ENCODE data around the gene SH3BP4.

Gene SH3BP4

DNA sequence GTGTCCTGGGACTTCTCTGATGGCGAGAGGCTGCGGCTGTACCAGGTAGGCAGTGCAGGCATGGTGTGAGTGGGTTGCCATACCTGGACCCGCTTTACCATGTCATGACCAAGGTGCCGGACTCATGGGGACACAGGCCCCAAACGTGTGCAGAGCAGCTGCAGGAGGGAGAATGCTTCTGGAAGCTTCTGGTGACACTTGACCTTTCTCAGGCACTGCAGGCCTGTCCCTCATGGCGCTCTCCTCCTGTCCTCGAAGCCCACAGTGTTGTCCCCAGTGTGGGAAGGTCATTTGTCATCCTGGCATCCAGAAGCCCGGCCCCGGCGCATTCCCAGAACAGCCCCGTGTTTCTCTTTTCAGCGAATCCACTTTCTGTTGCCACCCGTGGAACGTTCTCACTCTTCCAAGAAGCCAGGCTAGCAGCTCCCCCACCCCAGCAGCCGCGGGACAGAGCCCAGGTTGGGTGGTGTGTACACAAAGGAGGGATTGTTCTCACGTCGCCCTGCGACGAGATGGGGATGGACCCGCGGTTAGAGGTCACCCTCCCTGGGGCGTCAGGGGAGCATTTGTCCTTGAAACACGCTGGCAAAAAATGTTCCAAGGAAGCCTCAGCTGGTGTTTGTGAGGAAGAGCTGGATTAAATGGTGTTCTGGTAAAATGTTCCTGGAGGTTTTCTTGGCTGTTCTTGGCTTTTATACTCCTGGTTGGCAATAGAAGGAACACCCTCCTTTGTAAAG lies 43.7 kb downstream of the SH3BP4 start:
- Mint-ChIP-seq H3K9me3 (no peaks in the 10 kb centered on the region), H3K27ac (no peak overlapping the region), H3K4me1 (peaks cover 5% of the 10 kb centered on the region), H3K4me3 (no peak overlapping the region), H3K36me3 (no peaks in the 10 kb centered on the region)
- no peak for ATAC-seq
- no peak for DNase-seq (ENCODE audit: low spot score in 2 of 2)

DNA sequence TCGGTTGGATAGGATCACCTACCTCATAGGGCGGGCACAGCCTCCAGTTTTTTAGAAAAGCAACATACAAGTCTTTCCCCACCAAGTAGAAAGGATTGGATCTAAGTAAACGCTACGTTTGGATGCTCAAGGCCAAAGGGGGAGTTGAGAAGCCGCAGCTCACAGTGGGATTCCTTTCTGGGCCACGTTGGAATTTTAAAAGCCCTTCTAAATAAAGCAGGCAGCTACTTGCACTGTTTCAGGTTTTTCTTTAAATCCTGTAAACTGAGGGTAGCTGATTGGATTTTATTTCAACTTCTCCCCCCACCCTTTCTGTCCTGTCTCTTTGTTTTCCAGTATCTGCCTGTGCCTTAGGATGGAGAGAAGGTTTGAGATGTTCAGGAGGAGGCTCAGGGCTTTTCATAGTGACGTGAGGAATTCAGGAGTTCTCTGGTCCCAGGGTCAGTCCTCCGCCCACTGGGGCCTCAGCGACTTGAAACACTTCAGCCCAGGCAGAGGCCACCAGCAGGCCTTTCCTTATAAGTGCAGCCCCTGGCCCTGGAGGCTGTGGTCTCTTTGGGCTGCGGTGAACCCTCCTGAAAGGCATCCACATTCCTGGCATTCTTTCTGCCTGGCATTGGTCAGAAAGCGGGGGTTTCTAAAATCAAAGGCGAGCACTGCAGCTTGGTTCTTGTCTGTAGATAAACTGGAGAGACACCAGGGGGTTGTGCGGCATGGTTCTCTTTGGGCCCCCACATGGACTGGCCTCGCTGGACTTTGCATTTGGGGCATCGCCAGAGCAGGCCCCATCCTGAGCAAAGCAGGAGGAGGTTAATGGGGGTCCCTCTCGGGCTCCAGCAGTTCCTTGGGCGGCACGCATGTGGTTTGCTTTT lies 44.5 kb downstream of the SH3BP4 start:
- Mint-ChIP-seq H3K4me3 (no peak overlapping the region), H3K4me1 (peaks cover 5% of the 10 kb centered on the region), H3K9me3 (no peaks in the 10 kb centered on the region), H3K27ac (no peak overlapping the region), H3K36me3 (no peaks in the 10 kb centered on the region)
- no peak for ATAC-seq
- no peak for DNase-seq (ENCODE audit: low spot score in 2 of 2)

DNA sequence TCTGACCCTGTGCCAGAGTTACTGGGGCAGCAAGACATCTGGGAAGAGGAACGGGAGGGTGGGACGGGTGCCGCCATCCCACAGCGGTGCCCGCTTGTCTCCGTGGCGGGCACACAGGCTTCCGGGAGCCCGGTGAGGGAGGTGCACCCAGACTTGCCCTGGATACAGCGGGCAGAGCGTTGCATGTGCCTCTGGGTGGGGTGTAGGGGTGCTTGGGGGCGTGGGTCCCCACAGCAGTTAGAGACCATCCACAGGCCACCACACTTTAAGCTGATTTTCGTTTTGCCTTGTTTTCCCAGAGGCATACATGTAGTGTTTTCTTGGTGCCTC lies 45.1 kb downstream of the SH3BP4 start:
- Mint-ChIP-seq H3K36me3 (no peaks in the 10 kb centered on the region), H3K9me3 (no peaks in the 10 kb centered on the region), H3K27ac (no peak overlapping the region), H3K4me3 (no peak overlapping the region), H3K4me1 (peaks cover 5% of the 10 kb centered on the region)
- ATAC-seq (no peak), DNase-seq (ENCODE audit: low spot score in 2 of 2) (no peak)

DNA sequence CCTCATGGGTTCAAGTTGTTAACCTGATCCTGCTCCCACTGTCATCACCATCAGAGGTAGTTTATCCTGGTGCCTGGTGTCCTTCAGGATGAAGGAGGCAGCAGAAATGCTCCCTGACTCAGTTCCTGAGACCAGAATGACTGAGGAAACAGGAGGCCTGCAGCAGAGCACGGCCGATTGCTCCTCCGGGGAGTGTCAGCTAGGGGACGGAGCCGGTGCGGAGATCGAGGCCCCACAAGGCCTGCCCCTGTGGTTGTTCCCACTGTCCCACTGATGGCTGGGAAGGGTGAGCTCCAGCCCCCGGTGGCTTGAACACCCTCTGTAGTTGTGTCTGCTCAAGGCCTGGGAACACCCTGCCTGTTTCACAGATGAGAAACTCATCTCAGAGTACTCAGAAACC lies 45.6 kb downstream of the SH3BP4 start:
- DNase-seq (ENCODE audit: low spot score in 2 of 2), result no peak
- H3K9me3 Mint-ChIP-seq, result no peaks in the 10 kb centered on the region
- no peak overlapping the region for H3K4me3 Mint-ChIP-seq
- H3K4me1 Mint-ChIP-seq, result peaks cover 5% of the 10 kb centered on the region
- no peak for ATAC-seq
- H3K36me3 Mint-ChIP-seq, result no peaks in the 10 kb centered on the region
- H3K27ac Mint-ChIP-seq, result no peak overlapping the region

DNA sequence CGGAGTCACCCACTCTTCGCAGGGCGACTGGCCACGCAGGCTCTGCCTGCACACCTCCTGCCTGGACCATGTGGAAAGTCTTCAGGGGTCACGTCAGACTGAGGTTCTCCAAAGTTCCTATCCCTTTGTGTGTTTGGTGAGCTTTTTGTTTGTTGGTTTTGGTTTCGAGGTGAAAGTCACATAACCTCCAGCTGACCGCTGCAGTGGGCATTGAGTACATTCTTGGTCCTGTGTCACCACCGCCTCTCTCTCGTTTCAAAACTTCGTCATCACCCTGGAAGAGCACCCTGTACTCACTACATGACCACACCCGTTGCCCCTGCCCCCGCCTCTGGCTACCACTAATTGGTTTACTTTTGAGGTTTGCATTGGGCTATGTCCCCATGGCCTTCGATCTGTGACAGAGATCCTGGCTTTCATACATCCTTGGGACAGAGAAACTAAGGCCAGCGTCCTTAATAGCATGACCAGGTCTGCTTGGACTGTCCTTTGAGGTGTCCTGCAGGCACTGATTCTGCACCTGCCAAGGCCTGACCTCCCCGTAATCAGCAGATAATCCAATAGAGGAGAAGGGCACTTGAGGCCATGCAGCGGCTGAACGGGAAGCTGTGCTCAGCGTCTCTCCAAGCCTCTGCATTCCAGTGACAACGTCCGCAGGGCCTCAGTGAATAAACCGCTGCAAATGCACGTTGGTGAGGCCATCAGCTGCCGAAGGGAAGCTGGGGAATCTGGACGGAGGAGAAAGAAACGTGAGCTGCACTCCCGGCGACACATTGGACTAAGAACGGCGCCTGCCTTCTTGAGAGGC lies 46.8 kb downstream of the SH3BP4 start:
- no peak overlapping the region for H3K27ac Mint-ChIP-seq
- no peaks in the 10 kb centered on the region for H3K9me3 Mint-ChIP-seq
- no peaks in the 10 kb centered on the region for H3K36me3 Mint-ChIP-seq
- H3K4me3 Mint-ChIP-seq, result no peak overlapping the region
- no peak for DNase-seq (ENCODE audit: low spot score in 2 of 2)
- peaks cover 5% of the 10 kb centered on the region for H3K4me1 Mint-ChIP-seq
- no peak for ATAC-seq

DNA sequence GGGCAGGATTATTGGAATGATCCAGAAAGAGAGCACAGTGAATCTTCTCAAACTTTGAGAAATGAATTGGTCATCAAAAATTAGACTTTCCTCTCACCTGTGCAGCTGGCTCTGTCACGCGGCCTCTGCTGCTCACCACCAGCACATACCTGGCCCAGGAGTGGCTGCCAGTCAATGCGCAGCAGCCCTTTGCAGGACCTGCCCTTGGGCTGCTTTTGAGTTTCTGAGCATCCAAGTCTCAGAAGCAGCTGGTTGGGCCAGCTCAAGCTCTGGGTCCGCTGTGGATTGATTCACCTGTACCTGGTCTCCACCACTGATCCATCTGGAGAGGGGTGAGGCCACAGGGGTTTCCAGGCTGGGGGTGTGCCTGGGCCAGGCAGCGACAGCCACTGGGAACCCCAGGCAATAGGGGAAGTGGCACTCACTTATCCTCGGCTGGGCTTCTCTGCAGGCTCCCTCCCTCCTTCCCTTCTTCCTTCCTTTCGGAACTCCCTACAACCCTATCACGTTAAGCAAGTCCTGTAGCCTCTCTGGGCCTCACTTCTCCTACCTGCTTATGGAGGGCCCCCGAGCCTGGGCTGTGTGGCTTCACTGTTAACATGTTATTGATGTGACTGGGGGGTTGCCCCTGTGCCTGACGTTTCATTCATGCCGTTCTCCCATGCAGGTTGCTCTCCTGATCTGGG lies 48.1 kb downstream of the SH3BP4 start:
- no peaks in the 10 kb centered on the region for H3K4me1 Mint-ChIP-seq
- H3K4me3 Mint-ChIP-seq, result no peak overlapping the region
- DNase-seq (ENCODE audit: low spot score in 2 of 2) (no peak), ATAC-seq (peak; percentile 5)
- H3K9me3 Mint-ChIP-seq, result no peaks in the 10 kb centered on the region
- no peak overlapping the region for H3K27ac Mint-ChIP-seq
- H3K36me3 Mint-ChIP-seq, result no peaks in the 10 kb centered on the region

GRCh38 chr2:235000426-235001236 lies 48.8 kb downstream of the SH3BP4 start:
- no peaks in the 10 kb centered on the region for H3K9me3 Mint-ChIP-seq
- DNase-seq (ENCODE audit: low spot score in 2 of 2), result no peak
- H3K36me3 Mint-ChIP-seq, result no peaks in the 10 kb centered on the region
- no peak overlapping the region for H3K4me3 Mint-ChIP-seq
- no peaks in the 10 kb centered on the region for H3K4me1 Mint-ChIP-seq
- peak overlapping the region; percentile 13 for H3K27ac Mint-ChIP-seq
- ATAC-seq, result peak; percentile 14

DNA sequence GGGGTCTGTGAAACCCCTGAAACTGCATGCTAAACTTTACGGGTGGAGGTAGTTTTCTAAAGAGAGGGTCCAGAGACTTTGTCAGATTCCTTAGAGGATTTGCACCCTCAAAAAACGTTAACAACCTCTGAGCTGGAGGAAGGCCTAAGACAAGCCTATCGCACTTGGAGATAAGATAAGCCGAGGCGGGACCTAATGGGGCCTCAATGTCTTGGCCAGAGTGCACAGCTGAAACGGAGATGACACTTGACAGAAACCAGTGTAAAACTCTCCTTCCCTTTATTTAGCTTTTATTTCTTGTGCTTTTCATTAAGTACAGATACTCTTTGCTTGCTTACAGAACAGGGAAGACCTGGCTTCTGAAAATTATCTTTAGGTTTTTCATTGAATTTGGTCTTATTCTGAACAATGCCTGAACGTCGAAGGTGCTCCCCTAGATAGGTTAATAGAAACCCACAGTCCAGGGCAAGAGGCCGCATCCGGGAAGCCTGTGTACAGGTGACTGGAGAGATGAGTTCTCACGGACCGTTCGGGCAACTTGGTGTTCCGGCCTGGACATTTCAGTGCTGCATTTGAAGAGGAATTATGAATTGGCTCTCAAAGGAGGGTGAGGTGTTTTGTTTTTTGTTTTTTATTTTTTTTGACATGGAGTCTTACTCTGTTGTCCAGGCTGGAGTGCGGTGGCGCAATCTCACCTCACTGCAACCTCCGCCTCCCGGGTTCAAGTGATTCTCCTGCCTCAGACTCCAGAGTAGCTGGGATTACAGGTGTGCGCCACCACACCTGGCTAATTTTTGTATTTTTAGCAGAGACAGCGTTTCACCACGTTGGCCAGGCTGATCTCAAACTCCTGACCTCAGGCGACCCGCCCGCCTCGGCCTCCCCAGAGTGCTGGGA lies 49.7 kb downstream of the SH3BP4 start:
- no peak for DNase-seq (ENCODE audit: low spot score in 2 of 2)
- Mint-ChIP-seq H3K36me3 (no peaks in the 10 kb centered on the region), H3K9me3 (no peaks in the 10 kb centered on the region), H3K27ac (peak overlapping the region; percentile 13), H3K4me3 (no peak overlapping the region), H3K4me1 (no peaks in the 10 kb centered on the region)
- no peak for ATAC-seq

DNA sequence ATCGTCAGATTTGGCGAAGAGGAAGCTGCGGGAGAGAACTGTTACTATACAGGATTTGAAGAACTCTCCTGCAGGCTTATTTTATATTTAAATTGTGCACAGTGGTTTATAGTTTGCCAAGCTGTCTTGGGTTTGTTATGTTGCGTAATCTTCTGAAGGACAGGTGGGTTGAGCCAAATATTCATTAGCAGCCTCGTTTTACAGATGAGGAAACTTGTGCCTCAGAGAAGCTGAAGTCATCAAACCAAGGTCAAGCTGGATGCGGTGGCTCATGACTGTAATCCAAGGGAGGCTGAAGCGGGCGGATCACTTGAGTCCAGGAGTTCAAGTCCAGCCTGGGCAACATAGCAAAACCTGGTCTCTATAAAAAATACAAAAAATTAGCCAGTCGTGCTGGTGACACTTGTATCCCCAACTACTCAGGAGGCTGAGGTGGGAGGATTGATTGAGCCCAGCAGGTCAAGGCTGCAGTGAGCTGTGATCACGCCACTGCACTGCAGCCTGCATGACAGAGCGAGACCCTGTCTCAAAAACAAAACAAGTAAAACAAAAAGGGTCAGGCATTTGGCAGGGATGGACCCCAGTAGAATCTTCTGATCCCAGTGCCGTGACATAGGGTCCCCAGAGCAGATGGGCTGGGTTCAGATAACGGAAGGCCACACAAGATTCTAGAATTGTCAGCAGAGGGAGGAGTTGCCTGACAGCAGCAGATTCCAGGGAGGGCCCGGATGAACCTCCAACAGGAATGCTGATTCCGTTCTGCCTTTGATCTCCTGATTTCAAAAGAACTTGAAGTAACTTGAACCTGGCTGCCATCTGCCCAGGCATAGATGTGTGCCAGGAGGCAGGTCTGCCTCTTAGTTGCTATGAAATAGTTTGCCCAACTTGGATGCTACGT lies 50.6 kb downstream of the SH3BP4 start:
- Mint-ChIP-seq H3K4me3 (no peak overlapping the region), H3K27ac (no peak overlapping the region), H3K4me1 (no peaks in the 10 kb centered on the region), H3K9me3 (no peaks in the 10 kb centered on the region), H3K36me3 (no peaks in the 10 kb centered on the region)
- DNase-seq (ENCODE audit: low spot score in 2 of 2) (no peak), ATAC-seq (no peak)

- H3K36me3 Mint-ChIP-seq, result no peaks in the 10 kb centered on the region
- ATAC-seq (no peak), DNase-seq (ENCODE audit: low spot score in 2 of 2) (no peak)
- no peaks in the 10 kb centered on the region for H3K4me1 Mint-ChIP-seq
- H3K9me3 Mint-ChIP-seq, result no peaks in the 10 kb centered on the region
- no peak overlapping the region for H3K27ac Mint-ChIP-seq
- no peak overlapping the region for H3K4me3 Mint-ChIP-seq
These were observed 51.4 kb downstream of the SH3BP4 start for GRCh38 chr2:235003096-235003775.

- Mint-ChIP-seq H3K36me3 (no peaks in the 10 kb centered on the region), H3K4me3 (no peak overlapping the region), H3K27ac (no peak overlapping the region), H3K9me3 (no peaks in the 10 kb centered on the region), H3K4me1 (no peaks in the 10 kb centered on the region)
- no peak for DNase-seq (ENCODE audit: low spot score in 2 of 2)
- no peak for ATAC-seq
These were observed 52.6 kb downstream of the SH3BP4 start for GRCh38 chr2:235004329-235004903.

DNA sequence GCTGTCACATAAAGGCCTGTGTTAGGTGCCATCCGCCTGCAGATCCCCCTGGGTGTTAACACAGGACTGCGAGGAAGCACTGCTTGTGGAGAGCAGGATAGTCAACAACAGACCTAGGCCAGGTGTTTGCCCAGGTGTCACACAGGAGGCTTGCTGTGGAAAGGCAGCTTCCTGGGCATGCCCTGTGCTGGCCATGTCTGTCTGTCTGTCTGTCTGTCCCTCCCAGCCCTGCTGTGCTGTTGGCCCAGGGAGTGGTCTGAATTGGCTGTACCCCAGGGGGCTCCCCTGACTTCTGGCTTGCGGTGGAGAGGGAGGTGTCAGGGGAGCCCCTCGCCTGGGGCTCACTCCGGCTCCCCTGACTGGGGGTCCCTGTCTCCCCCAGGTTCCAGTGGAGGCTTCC lies 53.2 kb downstream of the SH3BP4 start:
- Mint-ChIP-seq H3K4me1 (no peaks in the 10 kb centered on the region), H3K27ac (no peak overlapping the region), H3K36me3 (no peaks in the 10 kb centered on the region), H3K4me3 (no peak overlapping the region), H3K9me3 (no peaks in the 10 kb centered on the region)
- ATAC-seq (no peak), DNase-seq (ENCODE audit: low spot score in 2 of 2) (no peak)
